ENCODE data around the gene SELENON.

The SELENON gene

GRCh38 chr1:25847929-25848328 lies 47.9 kb downstream of the SELENON start:
- Histone ChIP-seq H3K4me3 (ENCODE audit: low read depth, low read length) (no peak overlapping the region), H3K27ac (ENCODE audit: extremely low read depth, low read depth, low read length) (no peak overlapping the region), H3K4me1 (ENCODE audit: control insufficient read depth, insufficient read depth, low read length) (peaks cover 3% of the 10 kb centered on the region; the same call in 1 of the 2 replicates), H3K9me3 (ENCODE audit: control insufficient read depth, insufficient read depth, low read depth, low read length) (no peaks in the 10 kb centered on the region), H3K36me3 (ENCODE audit: control insufficient read depth in 2 of 2, insufficient read depth in 1 of 2, low read length in 2 of 2) (no peaks in the 10 kb centered on the region)
- CTCF ChIA-PET = interaction anchor here (0.6 kb wide), 1 partner anchor 397 kb away, joined by 4 read pairs; no protein-coding TSS in a partner anchor
- POLR2A ChIA-PET = interaction anchor here (1.5 kb wide), 1 partner anchor 27 kb away, joined by 3 read pairs; no protein-coding TSS in a partner anchor
- TF ChIP-seq ZNF791 (tag by site-specific recombination; IDR thresholded peaks at IDR 0.05) = no peak
- no peak for TF ChIP-seq ZNF777 (tag by site-specific recombination; IDR thresholded peaks at IDR 0.05; ENCODE audit: borderline replicate concordance)
- TF ChIP-seq ZNF169 (tag by site-specific recombination; IDR thresholded peaks at IDR 0.05) = no peak
- TF ChIP-seq HIC1 (tag by site-specific recombination; IDR thresholded peaks at IDR 0.05) = no peak
- TF ChIP-seq KLF17 (tag by site-specific recombination; IDR thresholded peaks at IDR 0.05) = no peak
- TF ChIP-seq ZNF473 (tag by site-specific recombination; IDR thresholded peaks at IDR 0.05) = no peak
- no peak for TF ChIP-seq ZNF292 (tag by site-specific recombination; IDR thresholded peaks at IDR 0.05; ENCODE audit: borderline replicate concordance, low read depth)
- TF ChIP-seq ZNF302 (tag by site-specific recombination; IDR thresholded peaks at IDR 0.05; ENCODE audit: low read depth) = no peak

- H3K27ac ChIP-seq (ENCODE audit: extremely low read depth, low read depth, low read length) = no peak overlapping the region
- H3K4me3 ChIP-seq (ENCODE audit: low read depth, low read length) = no peak overlapping the region
- TF ChIP-seq ZBTB8A (tag by site-specific recombination; IDR thresholded peaks at IDR 0.05) (no peak), PRDM4 (tag by site-specific recombination; IDR thresholded peaks at IDR 0.05) (0 out of 2 replicates have a peak, but pooled peaks have one; percentile 45), PRDM10 (tag by site-specific recombination; IDR thresholded peaks at IDR 0.05) (peak; percentile 76), TRIM28 (IDR thresholded peaks at IDR 0.05; ENCODE audit: borderline replicate concordance, low read length) (peak; percentile 43; the same call in 1 of the 2 replicates)
- ChIA-PET CTCF (interaction anchor here (0.6 kb wide), 1 partner anchor 398 kb away, joined by 4 read pairs; no protein-coding TSS in a partner anchor), POLR2A (interaction anchor here (0.7 to 1.5 kb wide), 3 partner anchors 26 to 240 kb away, joined by 3 to 4 read pairs (median 4); no protein-coding TSS in a partner anchor)
- H3K9me3 ChIP-seq (ENCODE audit: control insufficient read depth, insufficient read depth, low read depth, low read length) = no peaks in the 10 kb centered on the region
- peaks cover 3% of the 10 kb centered on the region; the same call in 1 of the 2 replicates for H3K4me1 ChIP-seq (ENCODE audit: control insufficient read depth, insufficient read depth, low read length)
- H3K36me3 ChIP-seq (ENCODE audit: control insufficient read depth in 2 of 2, insufficient read depth in 1 of 2, low read length in 2 of 2) = peaks cover 0 to 2% of the 10 kb centered on the region in 2 experiments; a peak in 1 of 3 replicates
These were observed 48.5 kb downstream of the SELENON start for GRCh38 chr1:25848531-25848930.

Data from HEK293 (cell line).